ENCODE data around the gene KRTAP9-6. TPM values are rescaled to one million over a fixed set of nuclear protein-coding genes. Genes with fewer than 3 reads are reported as not detected.
A peak's percentile ranks its signal among the peaks of the same experiment; 100 is the strongest.
"Not testable (repeated sequence)": the region's sequence is repeated elsewhere in the genome, so short reads cannot be mapped to it uniquely, and the experiment has no call there.

Gene KRTAP9-6
- total RNA-seq, 1 donor from 2014 or later: not detected

DNA sequence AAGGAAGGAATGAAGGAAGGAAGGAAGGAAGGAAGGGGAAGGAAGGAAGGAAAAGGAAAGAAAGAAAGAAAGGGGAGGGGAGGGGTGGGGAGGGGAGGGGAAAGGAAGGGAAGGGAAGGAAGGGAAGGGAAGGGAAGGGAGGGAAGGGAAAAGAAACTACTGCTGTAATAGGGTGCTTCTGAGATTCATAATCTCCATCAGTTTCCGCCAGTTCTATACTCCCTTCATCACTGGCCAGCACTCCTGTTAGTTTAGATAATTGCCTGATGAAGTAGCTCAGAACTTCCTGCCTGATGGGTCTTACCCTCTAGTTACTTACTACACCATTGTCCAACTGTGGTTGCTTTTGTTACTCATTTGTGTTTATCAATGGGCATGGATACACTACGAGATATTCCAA is 2.0 kb upstream of the KRTAP9-6 start:
- DNase-seq (ENCODE audit: missing footprints) (no peak), ATAC-seq (no peak)
- intact Hi-C loops (cut with DNase I): no loop called here

DNA sequence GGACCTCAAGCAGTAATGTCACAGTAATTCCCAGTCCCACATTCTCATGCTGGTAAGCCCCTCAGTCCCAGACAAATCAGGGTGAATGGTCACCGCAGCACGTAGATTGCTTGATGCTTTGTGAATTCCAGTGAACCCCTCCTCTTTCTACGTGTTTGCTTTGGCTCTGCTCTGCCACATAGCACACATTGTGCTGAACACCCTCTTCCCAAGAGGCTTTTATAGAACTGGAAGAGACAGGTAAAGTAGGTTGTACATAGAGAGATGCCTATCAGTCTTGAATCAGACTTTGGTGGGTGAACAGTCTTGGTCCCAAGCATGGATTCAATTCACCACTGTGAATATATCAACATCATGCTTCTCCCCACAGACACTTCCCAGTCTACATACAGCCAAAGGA is 579 bp upstream of the KRTAP9-6 start:
- ATAC-seq (no peak), DNase-seq (ENCODE audit: missing footprints) (no peak)
- intact Hi-C loops (cut with DNase I): no loop called here

DNA sequence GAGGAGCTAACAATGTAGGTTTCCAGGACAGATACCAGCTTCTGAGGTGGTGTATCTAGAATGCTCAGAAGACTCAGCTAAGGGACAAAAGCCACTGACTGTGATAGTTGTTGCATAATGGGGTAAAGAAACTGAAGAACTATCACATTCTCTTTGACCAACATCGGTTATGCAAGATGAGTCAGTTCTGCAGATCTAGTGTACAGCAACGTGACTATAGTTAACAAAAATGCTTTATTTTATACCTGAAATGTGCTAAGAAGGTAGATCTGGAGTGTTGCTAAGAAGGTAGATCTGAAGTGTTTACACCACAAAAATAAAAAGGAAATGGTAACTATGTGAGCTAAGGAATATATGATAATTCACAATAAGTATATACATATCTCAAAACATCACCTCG is 2.5 kb downstream of the KRTAP9-6 start:
- intact Hi-C loops (cut with DNase I): no loop called here
- ATAC-seq (no peak), DNase-seq (ENCODE audit: missing footprints) (no peak)

DNA sequence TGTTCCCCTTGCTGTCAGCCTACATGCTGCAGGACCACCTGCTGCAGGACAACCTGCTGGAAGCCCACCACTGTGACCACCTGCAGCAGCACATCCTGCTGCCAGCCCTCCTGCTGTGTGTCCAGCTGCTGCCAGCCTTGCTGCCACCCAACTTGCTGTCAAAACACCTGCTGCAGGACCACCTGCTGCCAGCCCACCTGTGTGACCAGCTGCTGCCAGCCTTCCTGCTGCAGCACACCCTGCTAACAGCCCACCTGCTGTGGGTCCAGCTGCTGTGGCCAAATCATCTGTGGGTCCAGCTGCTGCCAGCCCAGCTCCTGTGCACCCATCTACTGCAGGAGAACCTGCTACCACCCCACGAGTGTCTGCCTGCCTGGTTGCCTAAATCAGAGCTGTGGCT is 6.1 kb downstream of the KRTAP9-6 start:
- DNase-seq (ENCODE audit: missing footprints); ATAC-seq; intact Hi-C loops (cut with DNase I): not testable (repeated sequence)

DNA sequence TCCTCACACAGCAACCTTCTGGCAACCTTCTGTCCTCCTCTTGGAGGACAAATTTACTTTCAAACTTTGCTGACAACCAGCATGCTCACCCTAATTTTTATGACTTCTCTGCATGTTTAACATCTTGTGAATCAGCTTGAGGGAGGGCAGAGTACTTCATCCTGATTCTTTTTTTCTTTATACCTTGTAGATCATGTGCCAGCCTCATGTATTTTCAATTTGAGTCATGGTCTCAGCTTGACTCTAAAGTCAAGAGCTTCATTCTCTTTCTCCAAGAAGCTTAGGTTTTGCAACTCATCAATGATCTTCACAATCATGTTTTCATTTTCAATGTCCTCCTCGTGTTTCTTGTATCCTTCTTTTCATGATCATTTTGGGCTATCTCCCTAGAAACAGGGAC is 6.7 kb downstream of the KRTAP9-6 start:
- intact Hi-C loops (cut with DNase I): no loop called here
- DNase-seq (ENCODE audit: missing footprints) (no peak), ATAC-seq (no peak)

DNA sequence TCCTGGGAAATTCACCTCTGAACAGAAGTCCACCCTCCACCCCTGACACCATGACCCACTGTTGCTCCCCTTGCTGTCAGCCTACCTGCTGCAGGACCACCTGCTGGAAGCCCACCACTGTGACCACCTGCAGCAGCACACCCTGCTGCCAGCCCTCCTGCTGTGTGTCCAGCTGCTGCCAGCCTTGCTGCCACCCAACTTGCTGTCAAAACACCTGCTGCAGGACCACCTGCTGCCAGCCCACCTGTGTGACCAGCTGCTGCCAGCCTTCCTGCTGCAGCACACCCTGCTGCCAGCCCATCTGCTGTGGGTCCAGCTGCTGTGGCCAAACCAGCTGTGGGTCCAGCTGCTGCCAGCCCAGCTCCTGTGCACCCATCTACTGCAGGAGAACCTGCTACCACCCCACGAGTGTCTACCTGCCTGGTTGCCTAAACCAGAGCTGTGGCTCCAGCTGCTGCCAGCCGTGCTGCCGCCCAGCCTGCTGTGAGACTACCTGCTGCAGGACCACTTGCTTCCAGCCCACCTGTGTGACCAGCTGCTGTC is 10.5 kb downstream of the KRTAP9-6 start, which contains the start of gene KRTAP9-7:
TSS of gene KRTAP9-7 (plus strand) at position 51 of the 543 bp plus-strand sequence. CDS start at position 51, 0 bp downstream.
- ATAC-seq: not testable (repeated sequence)

DNA sequence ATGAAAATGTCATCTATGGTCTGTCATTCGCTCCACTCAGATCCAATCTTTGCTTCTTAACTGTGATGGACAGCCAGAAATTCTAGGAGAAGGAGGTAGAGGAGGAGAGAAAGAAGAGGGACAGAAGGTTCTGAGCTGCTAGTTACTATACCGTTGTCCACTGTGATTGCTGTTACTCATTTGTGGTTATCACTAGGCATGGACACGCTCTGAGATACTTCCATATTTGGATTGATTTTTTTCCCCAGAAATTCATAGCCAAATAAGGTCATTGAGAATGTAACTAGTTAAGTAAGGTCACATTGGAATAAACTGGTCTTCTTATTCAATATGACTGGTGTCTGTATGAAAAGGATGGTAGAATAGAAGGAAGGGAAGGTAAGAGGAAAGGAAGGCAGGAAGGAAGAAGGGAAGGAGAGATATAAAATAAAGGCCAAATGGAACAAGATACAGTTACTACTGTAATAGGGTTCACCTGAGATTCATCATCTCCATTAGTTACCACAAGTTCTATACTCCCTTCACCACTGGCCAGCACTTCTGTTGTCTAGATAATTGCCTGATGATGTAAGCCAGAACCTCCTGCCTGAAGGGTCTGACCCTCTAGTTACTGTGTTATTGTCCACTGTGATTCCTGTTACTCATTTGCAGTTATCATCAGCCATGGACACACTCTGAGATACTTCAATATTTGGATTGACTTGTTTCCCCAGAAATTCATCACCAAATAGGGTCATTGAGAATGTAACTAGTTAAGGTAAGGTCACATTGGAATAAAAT is 13.2 kb downstream of the KRTAP9-6 start:
- DNase-seq (ENCODE audit: missing footprints): no peak
- intact Hi-C loops (cut with DNase I): no loop called here
- no peak for ATAC-seq

More for the DNA sequence above, 10.5 kb downstream of the KRTAP9-6 start, which contains the start of gene KRTAP9-7:
- intact Hi-C loops (cut with DNase I); DNase-seq (ENCODE audit: missing footprints): not testable (repeated sequence)

DNA sequence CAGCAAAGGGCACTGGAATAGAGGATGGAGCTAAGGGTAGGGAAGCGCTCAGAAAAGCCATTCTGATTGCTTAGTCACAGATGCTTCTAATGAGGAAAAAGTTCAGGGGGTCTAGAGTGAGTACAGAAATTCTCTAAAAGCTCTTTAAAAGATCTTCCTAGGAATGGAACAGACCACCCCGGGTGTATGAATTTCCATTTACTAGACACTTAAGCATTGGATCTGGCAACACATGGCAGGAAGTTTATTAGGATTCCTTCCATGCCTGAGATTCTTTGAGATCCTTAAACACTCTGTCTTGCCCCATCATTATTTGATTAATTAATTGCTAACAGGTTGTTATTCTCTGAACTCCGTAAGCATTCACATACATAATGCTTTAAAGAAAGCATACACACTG is 18.9 kb downstream of the KRTAP9-6 start:
- ATAC-seq (no peak), DNase-seq (ENCODE audit: missing footprints) (no peak)
- intact Hi-C loops (cut with DNase I): no loop called here

DNA sequence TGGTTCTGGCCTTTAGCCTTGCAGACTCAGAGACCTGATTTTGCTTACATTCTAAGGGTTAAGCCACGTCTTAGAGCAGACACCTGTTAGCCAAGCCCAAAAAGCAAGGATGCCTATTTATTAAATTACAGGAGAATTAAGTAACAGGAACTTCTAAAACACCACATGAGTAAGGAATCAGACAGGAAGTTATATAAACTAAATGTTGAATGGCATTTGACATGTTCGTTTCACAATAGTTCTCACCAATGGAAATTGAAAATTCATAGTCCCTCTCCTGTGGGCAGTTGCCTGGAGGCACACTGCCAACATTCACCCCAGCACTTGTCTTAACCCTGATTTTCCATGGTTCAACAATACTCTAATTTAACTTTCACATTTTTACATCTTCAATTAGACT is 19.4 kb downstream of the KRTAP9-6 start:
- no peak for DNase-seq (ENCODE audit: missing footprints)
- ATAC-seq: no peak
- intact Hi-C loops (cut with DNase I): no loop called here

DNA sequence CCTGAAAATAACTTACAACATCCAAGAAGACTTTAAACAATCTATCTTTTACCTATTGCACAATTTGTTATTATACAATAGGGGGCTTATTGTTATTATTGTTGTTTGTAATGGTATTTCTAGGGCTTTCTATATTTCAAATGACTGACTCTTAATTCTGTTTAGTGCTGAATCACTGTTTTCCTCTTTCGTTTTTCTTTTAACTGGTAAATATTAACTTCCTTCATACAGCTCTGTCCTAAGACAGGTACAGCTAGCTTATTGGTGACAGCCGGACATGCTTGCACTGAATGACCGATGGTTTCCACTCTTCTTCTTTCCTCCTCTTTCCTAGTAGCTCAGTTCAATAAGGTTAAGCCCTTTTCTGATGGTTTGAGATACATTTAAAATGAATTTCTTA is 21.9 kb downstream of the KRTAP9-6 start:
- intact Hi-C loops (cut with DNase I): no loop called here
- no peak for DNase-seq (ENCODE audit: missing footprints)
- no peak for ATAC-seq

DNA sequence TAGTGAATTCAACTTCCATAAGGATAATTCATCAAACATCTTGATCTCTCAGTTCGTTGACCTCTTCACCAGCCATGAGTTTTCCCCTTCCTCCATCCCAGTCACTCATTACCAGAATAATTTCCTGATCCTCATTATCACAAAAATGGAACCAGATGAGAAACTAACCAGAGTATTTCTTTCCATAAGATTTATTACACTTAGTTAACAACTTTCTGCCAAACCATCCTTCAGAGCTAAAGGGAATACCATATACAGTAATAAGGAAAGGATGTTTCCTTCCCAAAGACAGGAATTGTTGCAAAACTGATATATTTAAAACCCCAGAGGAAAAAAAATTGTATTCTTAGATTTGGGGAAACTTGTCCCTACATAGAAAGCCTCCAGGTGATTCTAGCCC is 28.8 kb downstream of the KRTAP9-6 start:
- ATAC-seq: no peak
- intact Hi-C loops (cut with DNase I): no loop called here
- DNase-seq (ENCODE audit: missing footprints): no peak

DNA sequence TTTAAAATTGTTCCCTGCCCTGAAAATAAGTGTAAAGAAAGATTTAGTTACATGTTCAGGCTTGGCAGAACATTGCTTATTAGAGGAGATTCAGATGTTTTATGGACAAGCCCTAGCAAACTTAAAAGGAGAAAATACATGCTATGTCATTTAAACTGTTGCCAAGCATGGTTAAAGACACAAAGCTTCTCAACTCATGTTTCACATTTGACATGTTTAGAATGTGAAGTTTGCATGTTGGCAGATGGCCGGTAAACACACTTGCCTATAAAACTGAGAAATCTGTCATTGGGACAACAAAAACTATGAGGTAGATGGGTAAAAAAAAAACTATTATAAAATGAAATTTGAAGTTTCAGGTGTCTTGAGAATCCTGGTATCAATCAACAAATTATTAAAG is 31.7 kb downstream of the KRTAP9-6 start:
- intact Hi-C loops (cut with DNase I): no loop called here
- DNase-seq (ENCODE audit: missing footprints) (no peak), ATAC-seq (no peak)

DNA sequence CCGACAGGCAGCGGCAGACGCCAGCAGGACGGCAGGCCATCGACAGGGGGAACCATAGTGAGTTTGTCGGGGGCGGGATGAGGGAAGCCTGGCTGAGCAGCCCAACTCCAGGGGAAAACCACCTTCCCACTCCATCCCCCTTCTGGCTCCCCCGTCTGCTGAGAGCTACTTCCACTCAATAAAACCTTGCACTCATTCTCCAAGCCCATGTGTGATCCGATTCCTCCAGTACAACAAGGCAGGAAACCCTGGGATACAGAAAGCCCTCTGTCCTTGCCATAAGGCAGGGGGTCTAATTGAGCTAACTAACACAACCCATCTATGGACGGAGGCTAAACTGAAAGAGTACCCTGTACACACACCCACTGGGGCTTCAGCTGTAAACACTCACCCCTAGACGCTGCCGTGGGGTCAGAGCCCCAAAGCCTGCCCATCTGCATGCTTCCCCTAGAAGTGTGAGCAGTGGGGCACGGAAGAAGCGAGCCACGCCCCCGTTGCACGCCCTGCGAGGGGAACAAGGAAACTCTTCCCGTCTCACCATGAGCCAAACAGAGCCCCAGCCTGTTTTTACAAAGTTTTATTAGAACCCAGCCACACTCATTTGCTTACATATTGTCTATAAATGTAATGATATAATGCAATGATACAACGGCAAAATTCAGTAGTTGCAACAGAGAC is 33.4 kb downstream of the KRTAP9-6 start:
- DNase-seq (ENCODE audit: missing footprints): no peak
- intact Hi-C loops (cut with DNase I): no loop called here

DNA sequence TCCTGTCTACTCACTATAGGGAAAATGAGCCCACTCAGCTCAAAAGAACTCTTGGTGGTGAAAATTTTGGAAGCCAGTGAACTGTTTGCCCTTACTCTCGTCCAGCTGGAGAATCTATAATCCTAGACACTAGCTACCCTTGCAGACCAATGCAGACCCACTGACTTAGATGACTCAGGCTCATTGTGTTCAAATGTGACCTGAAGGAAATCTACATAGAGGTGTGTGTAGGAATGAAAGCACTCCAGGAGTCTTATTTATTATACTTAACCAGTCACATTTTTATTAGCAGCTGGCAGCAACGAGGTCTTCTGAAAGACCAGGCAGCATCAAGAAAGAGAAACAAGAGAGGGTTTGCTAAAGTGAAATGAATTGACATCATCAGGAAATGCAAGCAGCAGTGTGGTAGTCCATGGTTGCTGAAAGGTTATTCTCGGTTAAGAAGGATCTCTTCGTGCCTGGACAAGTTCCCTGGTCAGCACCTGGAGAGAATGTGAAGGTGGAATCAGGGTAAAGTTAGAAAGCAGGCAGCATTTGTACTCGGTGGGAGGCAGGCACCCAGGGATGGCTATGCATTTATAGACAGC is 36.1 kb downstream of the KRTAP9-6 start:
- no peak for DNase-seq (ENCODE audit: missing footprints)
- intact Hi-C loops (cut with DNase I): loop anchor here (10.0 kb wide), 1 partner anchor 164 kb away; the partner anchor contains the start of gene KRT32
- ATAC-seq: no peak

More for the DNA sequence above, 33.4 kb downstream of the KRTAP9-6 start:
- no peak for ATAC-seq

DNA sequence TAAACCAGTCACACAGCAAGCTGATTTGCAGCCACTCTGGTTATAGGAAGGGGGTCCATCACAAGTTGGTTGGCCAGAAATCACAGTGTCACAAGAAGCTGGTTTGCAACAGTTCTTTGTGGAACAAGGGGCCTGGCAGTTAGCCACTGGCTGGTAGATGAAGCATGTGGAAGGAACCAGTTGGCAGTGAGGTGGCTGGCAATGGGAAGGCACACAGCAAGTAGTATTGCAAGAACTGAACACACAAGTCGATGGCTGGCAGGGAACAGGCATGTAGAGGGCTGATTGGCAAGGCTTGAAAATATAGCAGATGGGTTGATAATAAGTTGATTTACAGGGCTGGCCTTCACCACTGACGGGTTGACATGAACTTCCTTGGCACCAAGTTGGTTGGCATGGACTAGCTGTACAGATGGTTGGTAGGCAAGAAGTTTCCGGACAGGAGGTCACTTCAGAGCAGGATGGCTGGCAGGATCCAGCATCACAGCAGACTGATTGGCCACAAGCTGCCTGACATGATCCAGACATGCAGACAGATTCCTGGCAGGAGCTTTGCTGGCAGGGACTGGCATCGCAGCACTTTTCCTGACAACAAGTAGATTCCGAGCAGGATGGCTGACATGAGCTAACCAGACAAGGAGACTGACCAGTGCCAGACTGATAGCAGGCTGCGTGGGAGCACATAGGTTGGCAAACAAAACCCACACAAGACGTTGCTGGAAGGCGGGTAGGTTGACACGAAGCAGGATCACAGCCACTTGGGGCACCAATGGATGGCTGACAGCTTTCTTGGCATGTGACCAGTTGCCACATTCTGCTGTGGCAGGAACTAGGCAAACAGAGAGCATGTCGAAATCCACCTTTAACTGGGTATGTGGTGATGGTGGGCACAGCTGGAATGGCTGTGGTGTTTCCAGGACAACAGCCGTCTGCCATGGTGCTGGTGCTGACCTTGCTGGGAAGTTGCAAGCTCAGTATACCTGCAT is 37.0 kb downstream of the KRTAP9-6 start, which contains the start of gene KRTAP29-1:
TSS of gene KRTAP29-1 (minus strand) at position 936 of the 986 bp plus-strand sequence. CDS start at position 936, 0 bp downstream.
- ATAC-seq (peak; percentile 91), DNase-seq (ENCODE audit: missing footprints) (peak; percentile 68)
- intact Hi-C loops (cut with DNase I): loop anchor here (10.0 kb wide), 1 partner anchor 163 kb away; the partner anchor contains the start of gene KRT32

DNA sequence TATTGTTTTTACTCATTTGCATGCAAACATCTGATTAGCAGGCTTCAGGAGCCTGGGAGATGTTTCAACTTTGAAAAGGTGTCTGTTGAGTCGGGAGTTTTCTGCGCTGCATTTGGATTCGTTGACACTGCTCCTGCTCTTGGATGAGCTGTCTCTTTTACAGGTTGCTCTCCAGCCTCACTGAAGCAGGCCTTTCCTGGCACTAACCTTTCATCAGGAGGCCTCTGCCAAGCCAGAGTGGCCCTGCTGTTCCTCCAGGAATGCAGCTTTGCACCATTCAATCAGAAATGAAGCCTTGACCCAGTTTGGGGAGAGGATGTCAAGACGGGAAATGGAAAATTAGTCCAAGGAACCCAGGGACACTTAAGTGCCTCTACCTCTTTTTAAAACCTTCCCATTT is 37.8 kb downstream of the KRTAP9-6 start:
- ATAC-seq (no peak), DNase-seq (ENCODE audit: missing footprints) (no peak)
- intact Hi-C loops (cut with DNase I): loop anchor here (10.0 kb wide), 1 partner anchor 162 kb away; the partner anchor contains the start of gene KRT32

DNA sequence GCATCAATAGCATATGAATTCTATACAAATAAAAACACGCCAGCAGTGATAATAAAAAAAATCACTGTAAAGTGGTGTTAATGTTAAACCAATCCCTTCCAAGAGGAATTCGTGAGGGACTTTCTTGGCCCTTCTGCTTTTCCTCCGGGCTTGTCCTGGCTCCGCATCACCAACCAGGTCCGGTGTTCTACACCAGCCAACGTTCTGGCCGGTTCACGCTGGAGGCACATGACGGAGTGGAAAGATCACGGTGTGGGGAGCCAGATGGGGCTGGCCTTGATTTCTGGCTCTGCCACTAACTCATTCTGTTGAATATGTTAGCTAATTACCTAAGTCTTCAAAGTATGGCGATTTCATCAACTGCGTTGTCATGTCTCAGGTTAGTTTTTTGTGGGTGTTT is 38.9 kb downstream of the KRTAP9-6 start:
- ATAC-seq: no peak
- no peak for DNase-seq (ENCODE audit: missing footprints)
- intact Hi-C loops (cut with DNase I): loop anchor here (10.0 kb wide), 1 partner anchor 161 kb away; the partner anchor contains the start of gene KRT32

DNA sequence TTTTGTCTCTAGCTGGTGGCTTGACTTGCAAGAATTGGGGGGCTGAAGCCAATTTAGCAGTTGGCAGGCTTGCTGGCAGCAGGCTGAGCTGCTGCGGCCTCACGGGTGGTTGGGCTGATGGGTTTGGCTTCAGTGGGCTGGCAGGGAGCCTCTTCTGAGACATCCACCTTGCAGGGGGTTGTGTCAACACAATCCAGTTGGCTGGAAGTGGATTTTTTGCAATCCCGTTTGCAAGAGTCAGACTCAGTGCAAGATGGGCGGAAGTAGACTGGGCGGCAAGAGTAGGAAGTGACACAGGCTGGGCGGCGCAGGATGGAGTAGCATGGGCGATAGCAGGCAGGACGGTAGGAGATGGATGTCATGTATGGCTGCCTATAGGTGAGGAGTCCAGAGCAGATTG is 42.5 kb downstream of the KRTAP9-6 start:
- DNase-seq (ENCODE audit: missing footprints) (peak; percentile 88), ATAC-seq (no peak)
- intact Hi-C loops (cut with DNase I): loop anchor here (10.0 kb wide), 1 partner anchor 157 kb away; the partner anchor contains the start of gene KRT32
